Brain microvascular endothelial cell (primary cell): ENCODE data around the gene ERICH2.
A peak's percentile ranks its signal among the peaks of the same experiment; 100 is the strongest.

Experiments
- DNase-seq: peaks from one replicate; pipeline ENCODE4 v3.0.0-alpha.2; 2020
- H3K27ac ChIP-seq: fragments of 250-450 bp; sonication (Bioruptor Pico); 2 replicates; pipeline ENCODE4 v1.5.1; 2020; ENCODE audit warnings: mild to moderate bottlenecking, moderate library complexity
- H3K27me3 ChIP-seq: fragments of 250-450 bp; sonication (Bioruptor Pico); replicated peaks from 2 replicates; pipeline ENCODE4 v1.5.1; 2020; ENCODE audit warnings: mild to moderate bottlenecking
- H3K36me3 ChIP-seq: fragments of 250-450 bp; sonication (Bioruptor Pico); replicated peaks from 2 replicates; pipeline ENCODE4 v1.5.1; 2020; ENCODE audit warnings: mild to moderate bottlenecking
- H3K4me3 ChIP-seq: 2 replicates; pipeline ENCODE4 v1.5.1; 2011; ENCODE audit warnings: low read depth, mild to moderate bottlenecking, control low read depth, low read length, moderate library complexity
- in situ Hi-C: cut with HindIII; loops from 2 replicates; pipeline ENCODE4 v1.10.0; 2017; ENCODE audit warnings: low sequenced_read_pairs, low pct_ligation_motif_present
- TF ChIP-seq, protein P1 (sequence below): IDR thresholded peaks from 2 replicates; pipeline ENCODE4 v1.5.1; 2011; ENCODE audit warnings: low read depth, mild to moderate bottlenecking, moderate library complexity, low read length, control low read depth, inconsistent platforms; ENCODE audit errors: missing control alignments

Gene ERICH2

GRCh38 chr2:170823088-170823897 lies 53.1 kb downstream of the ERICH2 start:
- Histone ChIP-seq H3K36me3 (no peaks in the 10 kb centered on the region), H3K27me3 (peaks cover 81% of the 10 kb centered on the region), H3K27ac (no peak overlapping the region), H3K4me3 (peak overlapping the region; percentile 27)
- DNase-seq = no peak
- TF ChIP-seq, protein P1, sequence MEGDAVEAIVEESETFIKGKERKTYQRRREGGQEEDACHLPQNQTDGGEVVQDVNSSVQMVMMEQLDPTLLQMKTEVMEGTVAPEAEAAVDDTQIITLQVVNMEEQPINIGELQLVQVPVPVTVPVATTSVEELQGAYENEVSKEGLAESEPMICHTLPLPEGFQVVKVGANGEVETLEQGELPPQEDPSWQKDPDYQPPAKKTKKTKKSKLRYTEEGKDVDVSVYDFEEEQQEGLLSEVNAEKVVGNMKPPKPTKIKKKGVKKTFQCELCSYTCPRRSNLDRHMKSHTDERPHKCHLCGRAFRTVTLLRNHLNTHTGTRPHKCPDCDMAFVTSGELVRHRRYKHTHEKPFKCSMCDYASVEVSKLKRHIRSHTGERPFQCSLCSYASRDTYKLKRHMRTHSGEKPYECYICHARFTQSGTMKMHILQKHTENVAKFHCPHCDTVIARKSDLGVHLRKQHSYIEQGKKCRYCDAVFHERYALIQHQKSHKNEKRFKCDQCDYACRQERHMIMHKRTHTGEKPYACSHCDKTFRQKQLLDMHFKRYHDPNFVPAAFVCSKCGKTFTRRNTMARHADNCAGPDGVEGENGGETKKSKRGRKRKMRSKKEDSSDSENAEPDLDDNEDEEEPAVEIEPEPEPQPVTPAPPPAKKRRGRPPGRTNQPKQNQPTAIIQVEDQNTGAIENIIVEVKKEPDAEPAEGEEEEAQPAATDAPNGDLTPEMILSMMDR = no peak
- in situ Hi-C loops = loop anchor here (25.0 kb wide), 1 partner anchor 411 kb away; no protein-coding TSS in a partner anchor

DNA sequence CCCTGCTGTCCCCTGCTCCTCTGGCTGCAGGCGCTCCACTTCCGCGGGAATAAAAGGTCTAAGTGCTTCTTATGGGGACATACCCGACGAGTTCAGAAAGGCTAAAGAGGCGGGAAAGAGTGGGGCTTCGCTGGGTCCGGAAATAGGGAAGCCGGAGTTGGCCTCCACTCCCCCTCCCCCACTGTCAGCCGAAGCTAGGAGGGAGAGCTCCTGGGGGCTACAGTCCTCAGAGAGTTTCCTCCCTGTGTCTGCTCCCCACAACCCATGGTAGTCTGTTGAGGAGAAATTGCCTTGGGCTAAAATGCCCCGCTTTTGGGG lies 53.7 kb downstream of the ERICH2 start:
- in situ Hi-C loops = loop anchor here (25.0 kb wide), 1 partner anchor 412 kb away; no protein-coding TSS in a partner anchor
- H3K27me3 ChIP-seq = peaks cover 77% of the 10 kb centered on the region
- no peaks in the 10 kb centered on the region for H3K36me3 ChIP-seq

DNA sequence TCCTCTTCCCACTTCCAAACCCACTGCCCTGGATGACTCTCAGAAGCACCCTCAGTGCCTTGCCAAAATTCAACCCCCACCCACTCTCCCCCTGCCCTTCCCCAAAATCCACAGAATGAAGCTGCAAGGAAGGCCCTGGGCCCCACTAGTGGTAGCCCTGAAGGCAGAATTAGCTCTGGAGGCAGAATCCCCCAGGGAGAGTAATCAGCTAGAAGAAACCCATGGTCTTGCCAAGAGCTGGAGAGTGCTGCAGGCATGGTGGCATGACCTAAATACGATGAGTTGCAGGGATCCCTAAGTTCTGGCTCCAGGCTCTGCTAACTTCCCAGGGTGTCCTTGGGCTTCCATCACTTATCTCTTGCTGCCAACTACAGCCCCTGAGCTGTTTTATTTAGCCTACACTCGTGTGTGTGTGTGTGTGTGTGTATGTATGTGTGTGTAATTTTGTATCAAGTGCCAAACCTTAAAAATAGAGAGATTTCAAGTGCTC lies 54.4 kb downstream of the ERICH2 start:
- in situ Hi-C loops = loop anchor here (25.0 kb wide), 1 partner anchor 412 kb away; no protein-coding TSS in a partner anchor
- H3K27me3 ChIP-seq = peaks cover 71% of the 10 kb centered on the region
- TF ChIP-seq, protein P1 = no peak

More for the DNA sequence above, 53.7 kb downstream of the ERICH2 start:
- Histone ChIP-seq H3K27ac (no peak overlapping the region), H3K4me3 (no peak overlapping the region)
- DNase-seq = no peak
- TF ChIP-seq, protein P1 = no peak

GRCh38 chr2:170827841-170828532 lies 57.8 kb downstream of the ERICH2 start:
- TF ChIP-seq, protein P1 = no peak
- in situ Hi-C loops = no loop called here
- H3K27ac ChIP-seq = no peak overlapping the region
- no peaks in the 10 kb centered on the region for H3K36me3 ChIP-seq
- no peak overlapping the region for H3K4me3 ChIP-seq
- peaks cover 37% of the 10 kb centered on the region for H3K27me3 ChIP-seq
- DNase-seq = no peak

More for the DNA sequence above, 54.4 kb downstream of the ERICH2 start:
- H3K36me3 ChIP-seq = no peaks in the 10 kb centered on the region
- no peak for DNase-seq
- no peak overlapping the region for H3K4me3 ChIP-seq
- no peak overlapping the region for H3K27ac ChIP-seq

GRCh38 chr2:170828533-170828916 lies 58.3 kb downstream of the ERICH2 start:
- Histone ChIP-seq H3K27me3 (peaks cover 33% of the 10 kb centered on the region), H3K27ac (no peak overlapping the region), H3K36me3 (no peaks in the 10 kb centered on the region), H3K4me3 (no peak overlapping the region)
- DNase-seq = no peak
- in situ Hi-C loops = no loop called here
- TF ChIP-seq, protein P1 = no peak
